ENCODE results near the gene ATRNL1.

The ATRNL1 gene

GRCh38 chr10:115957786-115958442, 864.7 kb downstream of the ATRNL1 start:
- DNase-seq: no peak

DNA sequence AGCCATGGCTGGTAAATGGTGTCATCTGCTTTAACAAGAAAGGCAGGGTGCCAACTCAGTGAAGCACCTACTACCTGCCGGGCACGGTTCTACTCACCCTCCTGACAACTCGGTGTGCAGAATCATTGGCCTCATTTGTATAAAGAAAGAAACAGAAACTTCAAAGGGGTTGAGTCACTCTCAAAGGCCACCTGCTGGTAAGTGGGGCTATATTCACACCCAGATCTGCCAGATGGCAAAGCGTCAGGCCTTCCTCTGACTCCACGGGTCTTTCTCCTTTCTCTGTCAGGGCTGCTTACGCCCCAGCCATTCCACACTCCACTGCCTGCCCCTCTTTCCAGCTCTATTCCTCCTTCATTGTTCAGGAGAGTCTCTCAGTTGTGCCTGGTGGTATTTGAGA, 870.7 kb downstream of the ATRNL1 start:
- DNase-seq: no peak

GRCh38 chr10:115964827-115965226, 871.7 kb downstream of the ATRNL1 start:
- DNase-seq: no peak

DNA sequence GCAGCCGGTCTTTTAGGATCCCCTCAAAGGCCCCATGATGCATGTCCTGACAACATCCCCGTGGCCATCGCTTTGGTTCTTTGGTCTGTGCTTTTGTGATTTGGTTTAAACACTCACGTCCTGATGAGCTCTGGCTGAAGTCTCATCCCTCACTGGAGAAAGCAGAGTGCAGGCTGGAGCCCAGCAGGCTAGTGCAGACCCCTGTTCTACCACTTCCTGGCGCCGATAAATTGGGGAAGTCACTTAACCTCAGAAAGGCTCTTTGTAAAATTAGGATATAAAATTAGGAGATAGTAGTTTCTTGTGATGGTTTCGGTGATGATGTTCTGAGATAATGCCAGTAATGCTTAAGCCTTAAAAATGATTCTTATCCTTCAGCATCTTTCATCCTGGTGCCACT, 872.2 kb downstream of the ATRNL1 start:
- DNase-seq: no peak

DNA sequence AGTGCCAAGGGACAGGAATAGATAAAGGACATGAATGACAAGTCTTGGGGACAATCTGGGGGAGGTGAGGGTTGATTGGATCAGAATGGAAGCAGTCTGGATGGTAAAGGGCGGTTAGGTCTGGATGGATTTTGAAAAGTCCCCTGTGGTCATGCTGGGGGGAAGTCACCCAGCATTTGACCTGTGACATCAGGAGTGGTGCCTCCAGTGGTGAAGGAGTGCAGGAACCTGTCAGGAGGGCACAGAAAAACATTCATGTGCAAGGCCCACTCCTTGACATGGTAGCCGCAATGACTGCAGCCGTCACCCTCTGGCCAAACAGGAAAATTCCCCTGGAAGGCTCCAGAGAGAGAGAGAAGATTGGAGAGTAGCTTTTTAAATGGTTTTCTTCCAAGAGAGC, 875.1 kb downstream of the ATRNL1 start:
- no peak for DNase-seq

- DNase-seq: no peak
Observed at GRCh38 chr10:115969591-115969990, 876.4 kb downstream of the ATRNL1 start.

DNA sequence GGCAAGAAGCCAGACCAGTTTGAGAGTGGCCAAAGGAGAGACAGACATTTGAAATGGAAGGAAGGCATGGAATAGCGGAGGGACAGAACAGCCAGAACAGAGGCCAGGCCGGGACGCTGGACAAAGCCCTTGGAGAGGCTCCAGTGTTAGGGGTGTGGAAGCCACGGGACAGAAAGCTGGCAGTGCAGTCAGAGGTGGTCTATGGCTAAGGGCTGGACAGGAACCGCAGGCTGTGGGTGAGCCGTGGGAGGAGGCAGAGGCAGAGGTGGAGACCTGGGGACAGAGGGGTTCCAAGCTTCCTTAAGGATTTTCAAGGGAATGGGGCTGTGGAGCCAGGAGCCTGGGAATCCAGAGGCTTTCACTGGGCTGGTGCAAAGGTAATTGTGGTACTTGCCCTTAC, 878.8 kb downstream of the ATRNL1 start:
- DNase-seq: no peak

- DNase-seq: no peak
Observed at GRCh38 chr10:115972426-115972825, 879.3 kb downstream of the ATRNL1 start.

DNA sequence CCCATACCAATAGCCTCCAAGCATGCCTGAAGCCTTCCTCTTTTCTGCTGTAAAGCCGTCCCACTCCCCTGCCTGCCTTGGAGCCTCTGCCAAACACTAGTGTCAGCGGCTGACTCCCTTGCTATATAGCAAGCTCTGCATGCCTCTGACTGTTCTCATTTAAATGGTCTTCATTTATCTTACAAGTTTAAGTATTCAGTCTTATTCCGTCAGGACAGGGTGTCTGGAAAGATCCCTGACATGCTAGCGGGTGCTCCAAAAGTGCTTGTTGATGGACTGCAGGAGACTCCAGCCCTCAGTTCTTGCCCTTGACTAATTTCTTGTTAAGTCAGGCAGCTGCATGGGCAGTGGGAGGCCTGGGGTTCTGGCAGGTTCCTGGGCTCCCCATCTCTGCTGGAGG, 881.2 kb downstream of the ATRNL1 start:
- no peak for DNase-seq

GRCh38 chr10:115974816-115975430, 881.8 kb downstream of the ATRNL1 start:
- peak; percentile 38 for DNase-seq

- no peak for DNase-seq
Observed at GRCh38 chr10:115975506-115975905, 882.3 kb downstream of the ATRNL1 start.

DNA sequence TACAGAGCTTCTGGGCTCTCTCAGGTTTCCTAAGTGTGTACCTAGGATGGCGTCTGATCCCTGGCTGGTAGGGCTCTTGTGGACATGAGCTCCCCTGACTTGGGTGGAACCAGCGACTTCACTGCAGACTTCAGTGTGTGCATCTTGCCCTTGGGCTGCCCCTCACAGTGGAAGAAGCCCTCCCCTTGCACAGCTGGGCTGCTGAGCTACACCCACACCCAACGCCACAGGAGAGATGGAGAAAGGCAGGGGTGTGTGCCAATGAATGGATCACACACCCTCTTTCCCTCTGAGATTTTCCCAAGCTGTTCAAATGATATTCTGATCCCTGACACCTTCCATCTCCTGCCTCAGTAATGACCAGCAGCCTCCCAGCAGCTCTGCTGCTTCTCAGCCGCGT, 883.2 kb downstream of the ATRNL1 start:
- DNase-seq: no peak

GRCh38 chr10:115977855-115978254, 884.7 kb downstream of the ATRNL1 start:
- no peak for DNase-seq

DNA sequence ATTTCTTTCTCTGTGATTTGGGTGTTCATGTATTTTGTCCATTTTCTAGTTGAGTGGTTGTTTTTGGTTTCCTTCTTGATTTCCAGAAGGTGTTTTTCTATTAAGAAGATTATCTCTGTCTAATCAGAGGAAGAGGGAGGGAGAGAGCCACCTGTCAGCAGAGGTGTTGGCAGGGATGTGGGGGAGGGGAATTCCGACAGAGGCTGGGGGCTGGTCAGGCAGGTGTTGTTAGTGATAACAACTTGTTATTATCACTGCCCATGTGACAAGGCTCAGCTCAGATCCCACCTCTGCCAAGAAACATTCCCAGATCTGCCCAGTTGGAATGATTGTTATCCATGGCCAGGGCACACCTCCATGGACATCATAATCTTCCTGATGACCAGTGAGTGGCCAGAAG, 886.4 kb downstream of the ATRNL1 start:
- no peak for DNase-seq

GRCh38 chr10:115980470-115980869, 887.3 kb downstream of the ATRNL1 start:
- DNase-seq: no peak

DNA sequence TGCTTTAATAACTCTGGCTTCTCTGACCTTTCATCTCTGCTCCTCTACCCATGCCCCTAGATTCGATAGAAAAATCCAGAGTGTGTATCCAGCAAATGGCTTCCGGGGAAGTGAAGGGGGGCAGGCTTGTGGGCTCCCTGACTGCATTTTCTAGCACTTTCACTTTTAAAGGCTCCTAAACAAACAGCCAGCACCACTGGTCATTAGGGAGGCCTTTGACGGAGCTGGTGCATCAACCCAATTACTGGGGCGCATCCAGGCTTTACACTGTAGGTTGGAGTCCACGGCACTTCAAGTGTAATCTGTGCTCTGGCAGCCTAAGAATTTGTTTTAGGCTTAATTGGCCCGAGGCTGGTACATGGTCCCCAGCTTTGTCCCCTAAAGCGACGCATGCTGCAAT, 887.9 kb downstream of the ATRNL1 start:
- peak; percentile 29 for DNase-seq

DNA sequence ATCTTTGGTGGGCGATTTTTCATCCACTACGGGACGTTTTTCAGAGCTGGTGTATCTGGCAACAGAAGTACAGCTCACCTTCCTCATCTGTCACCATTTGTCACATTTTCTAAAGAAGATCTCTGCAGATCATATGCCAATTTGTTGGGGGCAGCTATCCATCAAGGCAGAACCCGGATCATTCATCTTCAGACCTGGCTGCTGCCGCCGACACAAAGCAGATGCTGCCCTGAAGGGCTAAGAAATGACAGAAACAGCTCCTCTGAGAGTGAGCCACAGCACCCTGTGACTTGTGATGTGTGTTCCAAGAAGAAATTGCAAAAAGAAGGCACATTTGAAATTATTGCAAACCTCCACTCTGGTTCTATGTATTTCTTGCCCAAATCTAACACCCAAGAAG, 888.9 kb downstream of the ATRNL1 start:
- DNase-seq: no peak

- DNase-seq: no peak
Observed at GRCh38 chr10:115982526-115982925, 889.4 kb downstream of the ATRNL1 start.

- DNase-seq: no peak
Observed at GRCh38 chr10:115985786-115986185, 892.6 kb downstream of the ATRNL1 start.

DNA sequence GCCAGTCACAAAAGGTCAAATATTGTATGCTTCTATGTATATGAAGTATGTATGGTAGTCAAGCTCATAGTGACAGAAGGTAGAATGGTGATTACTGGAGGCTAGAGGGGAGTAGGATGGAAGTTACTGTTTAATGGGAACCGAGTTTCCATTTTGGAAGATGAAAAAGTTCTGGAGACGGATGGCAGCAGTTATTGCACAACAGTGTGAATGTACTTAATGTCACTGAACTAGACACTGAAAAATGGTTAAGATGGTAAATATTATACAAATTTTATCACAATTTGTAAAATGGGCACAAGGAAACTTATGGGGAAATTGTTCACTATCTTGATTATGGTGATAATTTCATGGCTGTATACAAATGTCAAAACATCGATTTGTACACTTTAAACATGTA, 895.2 kb downstream of the ATRNL1 start:
- no peak for DNase-seq

GRCh38 chr10:115989621-115990020, 896.5 kb downstream of the ATRNL1 start:
- DNase-seq: no peak

DNA sequence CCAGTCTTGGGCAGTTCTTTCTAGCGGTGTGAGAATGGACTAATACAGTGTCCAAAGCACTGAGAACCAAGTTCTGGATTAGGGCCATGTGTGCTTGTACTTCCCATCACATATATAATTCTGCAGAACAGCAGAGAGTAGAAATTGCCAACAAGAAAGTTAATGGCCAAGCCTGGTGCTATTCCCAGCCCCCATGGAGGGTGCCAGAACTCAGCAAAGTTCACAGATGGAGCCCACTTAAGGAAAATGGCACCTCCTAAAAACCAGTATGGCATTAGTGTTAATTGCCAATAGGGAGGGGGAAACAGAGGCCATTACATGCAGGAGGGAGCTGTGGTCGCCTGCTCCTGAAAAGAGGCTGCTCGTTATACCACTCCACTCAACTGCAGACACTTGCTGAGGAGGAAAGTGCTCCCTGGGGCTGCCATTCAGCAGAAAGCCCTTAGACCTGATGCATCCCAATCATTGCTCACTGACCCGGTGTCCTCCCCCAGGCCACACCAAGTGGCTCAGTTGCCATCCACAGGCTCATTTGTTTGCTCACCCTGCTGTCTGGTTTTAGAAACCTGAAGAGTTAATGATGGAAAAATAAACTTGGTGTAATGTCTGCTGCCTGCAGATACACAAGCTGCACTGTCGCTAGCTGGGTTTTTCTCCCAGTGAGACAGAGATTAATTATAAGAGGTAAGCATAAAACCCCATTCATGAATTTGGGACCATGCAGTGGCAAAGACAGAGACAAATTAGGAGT, 899.2 kb downstream of the ATRNL1 start:
- no peak for DNase-seq

- no peak for DNase-seq
Observed at GRCh38 chr10:115996031-115996430, 902.9 kb downstream of the ATRNL1 start.

GRCh38 chr10:115998301-115998700, 905.1 kb downstream of the ATRNL1 start:
- no peak for DNase-seq
